Erythroblast (primary cell): ENCODE results near the gene ZNF587B.

Experiments
- GATA1 ChIP-seq: IDR thresholded peaks from 2 replicates; pipeline ENCODE4 v1.6.1; 2011; ENCODE audit warnings: low read depth, mild to moderate bottlenecking, control low read depth, low read length, moderate library complexity
- POLR2A ChIP-seq: IDR thresholded peaks from 2 replicates; pipeline ENCODE4 v1.6.1; 2011; ENCODE audit warnings: mild to moderate bottlenecking, low read length

DNA sequence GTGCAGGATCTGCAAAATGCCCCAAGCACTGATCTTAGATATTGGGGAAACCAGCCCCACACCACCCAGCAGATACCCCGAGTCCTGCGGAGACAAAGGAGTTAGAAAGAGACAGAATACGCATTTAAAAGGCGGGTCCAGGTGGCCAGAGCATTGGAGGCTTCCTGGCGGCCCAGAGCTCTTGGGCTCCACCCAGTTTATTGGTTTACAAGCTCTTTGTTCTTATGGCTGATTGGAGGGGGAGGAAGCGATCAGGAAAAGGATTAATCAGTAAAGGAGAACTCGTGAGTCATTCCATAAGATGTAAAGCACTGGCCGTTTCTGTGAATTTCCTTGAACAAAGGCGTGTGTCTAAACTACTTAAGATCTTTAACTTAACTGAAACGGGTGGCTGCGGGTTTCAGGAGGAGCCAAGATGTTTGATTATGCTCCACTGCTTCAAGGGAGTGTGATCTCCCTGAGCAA, 20.5 kb downstream of the ZNF587B start:
- TF ChIP-seq POLR2A (no peak), GATA1 (no peak)
